GM20431 (cell line): ENCODE results near the gene SFMBT1.

Experiments used
- in situ Hi-C: fragments of 300-500 bp; cut with MseI, MboI; formaldehyde crosslinking; loops from one replicate; pipeline ENCODE4 v1.15.0; 2020; ENCODE audit warnings: low sequenced_read_pairs; ENCODE audit not compliant: unreplicated experiment

Gene SFMBT1

GRCh38 chr3:53045518-53046170, at the start of gene SFMBT1:
SFMBT1 (minus strand) TSS chr3:53046073; CDS start chr3:52969128, 76,945 bp downstream.
- in situ Hi-C loops, result no loop called here

GRCh38 chr3:53092942-53093341, 47.1 kb upstream of the SFMBT1 start:
- in situ Hi-C loops, result loop anchor here (25.0 kb wide), 1 partner anchor 356 kb away; no protein-coding TSS in a partner anchor

GRCh38 chr3:53092216-53092615, 46.3 kb upstream of the SFMBT1 start:
- in situ Hi-C loops, result loop anchor here (25.0 kb wide), 1 partner anchor 355 kb away; no protein-coding TSS in a partner anchor

GRCh38 chr3:53091011-53091410, 45.1 kb upstream of the SFMBT1 start:
- in situ Hi-C loops, result loop anchor here (25.0 kb wide), 1 partner anchor 354 kb away; no protein-coding TSS in a partner anchor

- in situ Hi-C loops, result loop anchor here (25.0 kb wide), 1 partner anchor 352 kb away; no protein-coding TSS in a partner anchor
These were observed 43.6 kb upstream of the SFMBT1 start for GRCh38 chr3:53089511-53089910.

- in situ Hi-C loops, result loop anchor here (25.0 kb wide), 1 partner anchor 348 kb away; no protein-coding TSS in a partner anchor
These were observed 39.6 kb upstream of the SFMBT1 start for GRCh38 chr3:53085476-53085875.

- in situ Hi-C loops, result loop anchor here (25.0 kb wide), 1 partner anchor 347 kb away; no protein-coding TSS in a partner anchor
These were observed 38.6 kb upstream of the SFMBT1 start for GRCh38 chr3:53084310-53085001.

GRCh38 chr3:53083949-53084309, 38.1 kb upstream of the SFMBT1 start:
- in situ Hi-C loops, result loop anchor here (25.0 kb wide), 1 partner anchor 347 kb away; no protein-coding TSS in a partner anchor

- in situ Hi-C loops, result loop anchor here (25.0 kb wide), 1 partner anchor 346 kb away; no protein-coding TSS in a partner anchor
These were observed 37.6 kb upstream of the SFMBT1 start for GRCh38 chr3:53083521-53083920.

GRCh38 chr3:53082736-53083135, 36.9 kb upstream of the SFMBT1 start:
- in situ Hi-C loops, result loop anchor here (25.0 kb wide), 1 partner anchor 345 kb away; no protein-coding TSS in a partner anchor

- in situ Hi-C loops, result loop anchor here (25.0 kb wide), 1 partner anchor 344 kb away; no protein-coding TSS in a partner anchor
These were observed 35.4 kb upstream of the SFMBT1 start for GRCh38 chr3:53081318-53081717.

- in situ Hi-C loops, result loop anchor here (25.0 kb wide), 1 partner anchor 343 kb away; no protein-coding TSS in a partner anchor
These were observed 34.8 kb upstream of the SFMBT1 start for GRCh38 chr3:53080612-53081205.

GRCh38 chr3:53079791-53080555, 34.1 kb upstream of the SFMBT1 start:
- in situ Hi-C loops, result loop anchor here (25.0 kb wide), 1 partner anchor 343 kb away; no protein-coding TSS in a partner anchor

- in situ Hi-C loops, result loop anchor here (25.0 kb wide), 1 partner anchor 342 kb away; no protein-coding TSS in a partner anchor
These were observed 33.3 kb upstream of the SFMBT1 start for GRCh38 chr3:53079147-53079546.

GRCh38 chr3:53078656-53079055, 32.8 kb upstream of the SFMBT1 start:
- in situ Hi-C loops, result loop anchor here (25.0 kb wide), 1 partner anchor 341 kb away; no protein-coding TSS in a partner anchor

GRCh38 chr3:53077476-53078220, 31.8 kb upstream of the SFMBT1 start:
- in situ Hi-C loops, result loop anchor here (25.0 kb wide), 1 partner anchor 340 kb away; no protein-coding TSS in a partner anchor

- in situ Hi-C loops, result loop anchor here (25.0 kb wide), 1 partner anchor 338 kb away; no protein-coding TSS in a partner anchor
These were observed 29.9 kb upstream of the SFMBT1 start for GRCh38 chr3:53075743-53076140.
